ENCODE measurements around the gene MAST3. TPM values are rescaled to one million over a fixed set of nuclear protein-coding genes. Genes with fewer than 3 reads are reported as not detected.

MAST3 gene
- total and polyA plus RNA-seq, 2 donors (not counting 1 experiment from before 2014, with no cell fraction given), result 43.5 to 85.5 TPM

DNA sequence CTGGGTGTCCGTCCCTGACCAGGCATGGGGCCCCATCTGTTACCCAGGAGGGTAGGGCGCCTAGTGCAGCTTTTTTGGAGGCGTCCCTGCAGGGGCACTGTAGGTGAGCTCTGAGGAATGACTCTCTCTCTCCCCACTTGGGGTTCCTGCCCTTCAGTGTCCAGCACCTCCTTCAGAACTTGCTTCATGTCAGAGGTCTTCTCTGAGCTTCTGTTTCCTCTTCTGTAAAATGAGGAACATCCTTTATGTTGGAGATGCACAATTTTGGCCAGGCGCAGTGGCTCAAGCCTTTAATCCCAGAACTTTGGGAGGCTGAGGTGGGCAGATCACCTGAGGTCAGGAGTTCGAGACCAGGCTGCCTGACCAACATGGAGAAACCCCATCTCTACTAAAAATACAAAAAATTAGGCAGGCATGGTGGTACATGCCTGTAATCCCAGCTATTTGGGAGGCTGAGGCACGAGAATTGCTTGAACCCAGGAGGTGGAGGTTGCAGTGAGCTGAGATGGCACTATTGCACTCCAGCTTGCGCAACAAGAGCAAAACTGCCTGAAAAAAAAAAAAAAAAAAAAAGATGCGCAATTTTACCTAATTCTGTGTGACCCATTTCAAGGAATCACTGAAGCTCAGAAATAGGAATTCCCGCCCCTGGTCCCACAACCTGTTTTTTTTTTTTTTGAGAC is 40.2 kb downstream of the MAST3 start:
- no peak overlapping the region for H3K4me2 ChIP-seq (replicated peaks; ENCODE audit: low read depth, low read length, poor library complexity, severe bottlenecking)
- H2AFZ ChIP-seq (ENCODE audit: insufficient read depth, low read depth, low read length, poor library complexity, severe bottlenecking), result no peak overlapping the region
- 97% methylated on average over 5 of the region's 9 CpGs for WGBS (ENCODE audit: insufficient coverage)
- H4K20me1 ChIP-seq (ENCODE audit: control insufficient read depth, insufficient read depth, low read length, poor library complexity, severe bottlenecking), result peaks cover 4% of the 10 kb centered on the region
- ATAC-seq (ENCODE audit: low read depth) (no peak), DNase-seq (no peak)
- no peak overlapping the region for H3K27ac ChIP-seq (ENCODE audit: low read length in 2 of 2)
- ChIA-PET CTCF (no interaction called here), POLR2A (no interaction called here)
- H3K9me3 Mint-ChIP-seq (ENCODE audit: insufficient read depth), result no peaks in the 10 kb centered on the region
- peaks cover 5 to 75% of the 10 kb centered on the region in 2 experiments for H3K36me3 ChIP-seq (replicated peaks in 1 of 2; ENCODE audit: control extremely low read depth in 1 of 2, control insufficient read depth in 1 of 2, extremely low read depth in 1 of 2, insufficient read depth in 2 of 2, low read length in 1 of 2)
- H3K4me1 Mint-ChIP-seq, result no peaks in the 10 kb centered on the region
- intact Hi-C loops (cut with micrococcal nuclease), result no loop called here
- TF ChIP-seq EZH2 (IDR thresholded peaks at IDR 0.05; ENCODE audit: borderline replicate concordance, insufficient read depth, low read depth, low read length, poor library complexity, severe bottlenecking), result no peak
- TF ChIP-seq, protein P1, sequence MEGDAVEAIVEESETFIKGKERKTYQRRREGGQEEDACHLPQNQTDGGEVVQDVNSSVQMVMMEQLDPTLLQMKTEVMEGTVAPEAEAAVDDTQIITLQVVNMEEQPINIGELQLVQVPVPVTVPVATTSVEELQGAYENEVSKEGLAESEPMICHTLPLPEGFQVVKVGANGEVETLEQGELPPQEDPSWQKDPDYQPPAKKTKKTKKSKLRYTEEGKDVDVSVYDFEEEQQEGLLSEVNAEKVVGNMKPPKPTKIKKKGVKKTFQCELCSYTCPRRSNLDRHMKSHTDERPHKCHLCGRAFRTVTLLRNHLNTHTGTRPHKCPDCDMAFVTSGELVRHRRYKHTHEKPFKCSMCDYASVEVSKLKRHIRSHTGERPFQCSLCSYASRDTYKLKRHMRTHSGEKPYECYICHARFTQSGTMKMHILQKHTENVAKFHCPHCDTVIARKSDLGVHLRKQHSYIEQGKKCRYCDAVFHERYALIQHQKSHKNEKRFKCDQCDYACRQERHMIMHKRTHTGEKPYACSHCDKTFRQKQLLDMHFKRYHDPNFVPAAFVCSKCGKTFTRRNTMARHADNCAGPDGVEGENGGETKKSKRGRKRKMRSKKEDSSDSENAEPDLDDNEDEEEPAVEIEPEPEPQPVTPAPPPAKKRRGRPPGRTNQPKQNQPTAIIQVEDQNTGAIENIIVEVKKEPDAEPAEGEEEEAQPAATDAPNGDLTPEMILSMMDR (IDR thresholded peaks at IDR 0.05), result no peak
- no peaks in the 10 kb centered on the region for H3K27me3 ChIP-seq (replicated peaks in 1 of 4; ENCODE audit: control extremely low read depth in 1 of 4, control insufficient read depth in 3 of 4, insufficient read depth in 4 of 4, low read length in 3 of 4)
- no peaks in the 10 kb centered on the region for H3K4me1 ChIP-seq (ENCODE audit: control insufficient read depth in 2 of 2, insufficient read depth in 2 of 2, low read length in 2 of 2)
- no peak overlapping the region for H3K9ac ChIP-seq (ENCODE audit: low read length)
- no peaks in the 10 kb centered on the region for H3K27me3 Mint-ChIP-seq
- no peaks in the 10 kb centered on the region for H3K9me3 ChIP-seq (ENCODE audit: control extremely low read depth in 1 of 3, control insufficient read depth in 2 of 3, insufficient read depth in 1 of 3, low read length in 2 of 3)
- H3K4me3 ChIP-seq (ENCODE audit: control extremely low read depth in 1 of 5, extremely low read depth in 1 of 5, insufficient read depth in 1 of 5, low read depth in 2 of 5, low read length in 4 of 5), result no peak overlapping the region
- H3K4me3 Mint-ChIP-seq, result no peak overlapping the region
- H3K79me2 ChIP-seq (ENCODE audit: control insufficient read depth, insufficient read depth, low read length), result no peaks in the 10 kb centered on the region
- no peak overlapping the region for H3K27ac Mint-ChIP-seq

- peaks cover 7 to 80% of the 10 kb centered on the region in 2 experiments for H3K36me3 ChIP-seq (replicated peaks in 1 of 2; ENCODE audit: control extremely low read depth in 1 of 2, control insufficient read depth in 1 of 2, extremely low read depth in 1 of 2, insufficient read depth in 2 of 2, low read length in 1 of 2)
- peaks cover 15% of the 10 kb centered on the region for H4K20me1 ChIP-seq (ENCODE audit: control insufficient read depth, insufficient read depth, low read length, poor library complexity, severe bottlenecking)
- no peak overlapping the region for H3K27ac ChIP-seq (ENCODE audit: low read length in 2 of 2)
- no peak overlapping the region for H3K27ac Mint-ChIP-seq
- H3K4me1 Mint-ChIP-seq, result no peaks in the 10 kb centered on the region
- no peak for DNase-seq
- no peaks in the 10 kb centered on the region for H3K4me1 ChIP-seq (ENCODE audit: control insufficient read depth in 2 of 2, insufficient read depth in 2 of 2, low read length in 2 of 2)
- H3K9me3 Mint-ChIP-seq (ENCODE audit: insufficient read depth), result no peaks in the 10 kb centered on the region
- H3K27me3 Mint-ChIP-seq, result no peaks in the 10 kb centered on the region
- no peaks in the 10 kb centered on the region for H3K27me3 ChIP-seq (replicated peaks in 1 of 4; ENCODE audit: control extremely low read depth in 1 of 4, control insufficient read depth in 3 of 4, insufficient read depth in 4 of 4, low read length in 3 of 4)
- H3K9me3 ChIP-seq (ENCODE audit: control extremely low read depth in 1 of 3, control insufficient read depth in 2 of 3, insufficient read depth in 1 of 3, low read length in 2 of 3), result no peaks in the 10 kb centered on the region
- H2AFZ ChIP-seq (ENCODE audit: insufficient read depth, low read depth, low read length, poor library complexity, severe bottlenecking), result no peak overlapping the region
- CTCF ChIA-PET, result interaction anchor here (0.6 to 1.8 kb wide), 2 partner anchors 11 to 130 kb away, joined by 3 to 8 read pairs; no protein-coding TSS in a partner anchor
- H3K79me2 ChIP-seq (ENCODE audit: control insufficient read depth, insufficient read depth, low read length), result no peaks in the 10 kb centered on the region
- no peak overlapping the region for H3K9ac ChIP-seq (ENCODE audit: low read length)
- no peak overlapping the region for H3K4me3 ChIP-seq (ENCODE audit: control extremely low read depth in 1 of 5, extremely low read depth in 1 of 5, insufficient read depth in 1 of 5, low read depth in 2 of 5, low read length in 4 of 5)
- POLR2A ChIA-PET, result interaction anchor here (0.8 kb wide), 1 partner anchor 282 kb away, joined by 5 read pairs; no protein-coding TSS in a partner anchor
- no peak overlapping the region for H3K4me3 Mint-ChIP-seq
- WGBS (ENCODE audit: insufficient coverage), result 83% methylated on average over 1 of the region's 1 CpG
- H3K4me2 ChIP-seq (replicated peaks; ENCODE audit: low read depth, low read length, poor library complexity, severe bottlenecking), result no peak overlapping the region
- no peak for ATAC-seq (ENCODE audit: low read depth)
- TF ChIP-seq, protein P1 (IDR thresholded peaks at IDR 0.05), result no peak
- no peak for TF ChIP-seq EZH2 (IDR thresholded peaks at IDR 0.05; ENCODE audit: borderline replicate concordance, insufficient read depth, low read depth, low read length, poor library complexity, severe bottlenecking)
- intact Hi-C loops (cut with micrococcal nuclease), result no loop called here
Observed at GRCh38 chr19:18140473-18140872, 42.9 kb downstream of the MAST3 start.
